ENCODE results near the gene NFILZ.

DNA sequence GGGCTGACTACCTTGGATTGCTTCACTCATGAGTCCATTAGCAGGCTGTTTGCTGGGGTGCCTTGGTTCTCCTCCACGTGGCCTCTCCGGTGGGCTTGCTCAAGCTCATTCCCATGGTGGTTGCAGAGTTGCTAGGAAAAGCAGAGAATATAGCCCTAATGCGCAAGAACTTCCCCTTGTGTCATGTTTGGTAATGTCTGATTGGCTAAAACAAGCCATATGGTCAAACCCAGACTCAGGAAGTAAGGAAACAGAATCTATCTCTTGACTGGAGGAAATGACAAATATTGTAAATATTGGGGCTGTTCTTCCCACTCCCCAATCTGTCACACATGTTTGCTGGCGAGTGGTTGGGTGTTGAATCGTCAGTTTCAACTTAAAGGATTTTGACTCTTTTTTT lies 12.1 kb downstream of the NFILZ start:
- TF ChIP-seq, protein P1, sequence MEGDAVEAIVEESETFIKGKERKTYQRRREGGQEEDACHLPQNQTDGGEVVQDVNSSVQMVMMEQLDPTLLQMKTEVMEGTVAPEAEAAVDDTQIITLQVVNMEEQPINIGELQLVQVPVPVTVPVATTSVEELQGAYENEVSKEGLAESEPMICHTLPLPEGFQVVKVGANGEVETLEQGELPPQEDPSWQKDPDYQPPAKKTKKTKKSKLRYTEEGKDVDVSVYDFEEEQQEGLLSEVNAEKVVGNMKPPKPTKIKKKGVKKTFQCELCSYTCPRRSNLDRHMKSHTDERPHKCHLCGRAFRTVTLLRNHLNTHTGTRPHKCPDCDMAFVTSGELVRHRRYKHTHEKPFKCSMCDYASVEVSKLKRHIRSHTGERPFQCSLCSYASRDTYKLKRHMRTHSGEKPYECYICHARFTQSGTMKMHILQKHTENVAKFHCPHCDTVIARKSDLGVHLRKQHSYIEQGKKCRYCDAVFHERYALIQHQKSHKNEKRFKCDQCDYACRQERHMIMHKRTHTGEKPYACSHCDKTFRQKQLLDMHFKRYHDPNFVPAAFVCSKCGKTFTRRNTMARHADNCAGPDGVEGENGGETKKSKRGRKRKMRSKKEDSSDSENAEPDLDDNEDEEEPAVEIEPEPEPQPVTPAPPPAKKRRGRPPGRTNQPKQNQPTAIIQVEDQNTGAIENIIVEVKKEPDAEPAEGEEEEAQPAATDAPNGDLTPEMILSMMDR (IDR thresholded peaks at IDR 0.05; ENCODE audit: low read depth, low read length, poor library complexity, severe bottlenecking), result no peak
- TF ChIP-seq EZH2phosphoT487 (IDR thresholded peaks at IDR 0.05; ENCODE audit: borderline replicate concordance, low read length), result no peak
